ENCODE results near the gene ZMIZ1. TPM values are rescaled to one million over a fixed set of nuclear protein-coding genes. Genes with fewer than 3 reads are reported as not detected.

Gene ZMIZ1
- total and polyA plus RNA-seq, 2 experiments from 2014 or later: 9.2 to 30.9 TPM

GRCh38 chr10:79344502-79345195, 275.9 kb downstream of the ZMIZ1 start:
- H3K4me3 ChIP-seq: no peak overlapping the region
- ATAC-seq: no peak
- peaks cover 11% of the 10 kb centered on the region for H3K79me2 ChIP-seq (replicated peaks; ENCODE audit: insufficient read depth)
- Mint-ChIP-seq H3K4me1 (peaks cover 11% of the 10 kb centered on the region; the same call in 2 of the 3 replicates), H3K27me3 (ENCODE audit: insufficient read depth, low read depth, poor library complexity) (peaks cover 2% of the 10 kb centered on the region), H3K27ac (no peak overlapping the region), H3K4me3 (no peak overlapping the region), H3K9me3 (no peaks in the 10 kb centered on the region), H3K36me3 (ENCODE audit: low read depth) (peaks cover 11% of the 10 kb centered on the region)
- no peak overlapping the region for H2AFZ ChIP-seq
- H3K36me3 ChIP-seq (ENCODE audit: insufficient read depth): no peaks in the 10 kb centered on the region
- H3K9me2 ChIP-seq (ENCODE audit: insufficient read depth): no peaks in the 10 kb centered on the region
- H3F3A ChIP-seq (replicated peaks; ENCODE audit: low read depth): peaks cover 7% of the 10 kb centered on the region
- no peak for TF ChIP-seq POLR2AphosphoS5 (IDR thresholded peaks at IDR 0.05; ENCODE audit: low read depth)
- no peak for TF ChIP-seq JUNB (IDR thresholded peaks at IDR 0.05; ENCODE audit: unreplicated experiment)
- TF ChIP-seq ZNF331 (CRISPR knock-in tag; IDR thresholded peaks at IDR 0.05; ENCODE audit: low read depth): no peak
- no peak for TF ChIP-seq ETS1 (IDR thresholded peaks at IDR 0.05)
- TF ChIP-seq CREB1 (CRISPR knock-in tag; IDR thresholded peaks at IDR 0.05; ENCODE audit: low read depth): no peak
- no peak for TF ChIP-seq ZNF114 (CRISPR knock-in tag; IDR thresholded peaks at IDR 0.05)
- DNase-seq (ENCODE audit: low spot score): no peak
- no peak overlapping the region for H3K4me2 ChIP-seq
- H3K4me1 ChIP-seq (ENCODE audit: insufficient read depth): peaks cover 7% of the 10 kb centered on the region
- H3K27me3 ChIP-seq (ENCODE audit: insufficient read depth): no peaks in the 10 kb centered on the region
- peaks cover 8% of the 10 kb centered on the region; the same call in 1 of the 2 replicates for H4K20me1 ChIP-seq (replicated peaks; ENCODE audit: insufficient read depth)
- no peak overlapping the region for H3K27ac ChIP-seq (ENCODE audit: low read depth)

DNA sequence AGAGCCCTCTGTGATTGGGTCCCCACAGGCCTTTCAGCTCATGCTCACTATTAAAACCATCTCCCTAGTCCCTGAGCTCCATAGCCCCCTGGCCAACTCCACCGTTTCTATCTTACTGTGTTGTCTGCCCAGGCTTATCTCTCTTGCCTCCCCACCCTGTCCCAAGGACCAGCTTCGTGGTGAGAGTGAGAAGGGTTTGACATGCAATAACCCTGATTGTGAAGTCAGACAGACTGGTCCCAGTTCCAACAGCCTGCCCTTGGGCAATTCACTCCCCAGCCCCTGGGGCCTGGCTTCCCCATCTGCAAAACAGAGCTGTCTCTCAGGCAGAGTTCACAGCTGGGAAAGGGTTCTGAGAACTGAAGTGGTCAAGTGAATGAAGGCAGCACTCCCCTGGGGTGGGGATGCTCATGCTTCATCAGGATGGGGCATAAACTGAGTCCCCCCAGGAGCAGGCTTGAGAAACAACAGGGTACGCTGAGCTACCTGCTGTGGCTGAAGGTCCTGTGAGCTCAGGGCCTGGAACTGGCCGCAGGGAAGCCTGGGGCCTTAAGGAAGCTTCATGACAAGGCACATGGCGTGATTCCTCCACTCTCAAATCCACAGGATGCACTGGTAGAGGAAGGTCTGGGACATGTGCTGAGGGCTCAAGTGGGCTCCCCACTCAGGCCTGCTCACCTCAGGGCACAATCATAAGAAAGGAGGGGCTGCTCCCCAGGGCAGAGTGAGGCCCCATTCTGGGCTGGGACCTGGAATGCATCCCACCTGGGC, 276.7 kb downstream of the ZMIZ1 start:
- Mint-ChIP-seq H3K27me3 (ENCODE audit: insufficient read depth, low read depth, poor library complexity) (peaks cover 3% of the 10 kb centered on the region), H3K36me3 (ENCODE audit: low read depth) (peaks cover 19% of the 10 kb centered on the region), H3K27ac (no peak overlapping the region), H3K9me3 (no peaks in the 10 kb centered on the region), H3K4me3 (no peak overlapping the region), H3K4me1 (peaks cover 11% of the 10 kb centered on the region; the same call in 2 of the 3 replicates)
- ATAC-seq (no peak), DNase-seq (ENCODE audit: low spot score) (no peak)
- peaks cover 11% of the 10 kb centered on the region for H3K79me2 ChIP-seq (replicated peaks; ENCODE audit: insufficient read depth)
- peaks cover 7% of the 10 kb centered on the region for H3F3A ChIP-seq (replicated peaks; ENCODE audit: low read depth)
- H3K4me1 ChIP-seq (ENCODE audit: insufficient read depth): peaks cover 7% of the 10 kb centered on the region
- no peak overlapping the region for H3K4me2 ChIP-seq
- H2AFZ ChIP-seq: no peak overlapping the region
- H4K20me1 ChIP-seq (replicated peaks; ENCODE audit: insufficient read depth): peaks cover 8% of the 10 kb centered on the region; the same call in 1 of the 2 replicates
- H3K27me3 ChIP-seq (ENCODE audit: insufficient read depth): no peaks in the 10 kb centered on the region
- no peak overlapping the region for H3K4me3 ChIP-seq
- no peaks in the 10 kb centered on the region for H3K36me3 ChIP-seq (ENCODE audit: insufficient read depth)
- no peak overlapping the region for H3K27ac ChIP-seq (ENCODE audit: low read depth)
- H3K9me2 ChIP-seq (ENCODE audit: insufficient read depth): no peaks in the 10 kb centered on the region
- TF ChIP-seq EZH2 (IDR thresholded peaks at IDR 0.05; ENCODE audit: low read depth, unreplicated experiment) (no peak), ZNF331 (CRISPR knock-in tag; IDR thresholded peaks at IDR 0.05; ENCODE audit: low read depth) (no peak), NANOG (IDR thresholded peaks at IDR 0.05; ENCODE audit: borderline replicate concordance) (no peak), EZH2phosphoT487 (IDR thresholded peaks at IDR 0.05; ENCODE audit: unreplicated experiment) (no peak), STAT1 (IDR thresholded peaks at IDR 0.05; ENCODE audit: unreplicated experiment) (no peak), ZNF114 (CRISPR knock-in tag; IDR thresholded peaks at IDR 0.05) (no peak), CTCF (conservative IDR thresholded peaks at IDR 0.05; ENCODE audit: low read depth in 2 of 2) (no peak), ETS1 (IDR thresholded peaks at IDR 0.05) (no peak), POLR2AphosphoS5 (IDR thresholded peaks at IDR 0.05; ENCODE audit: low read depth) (no peak)
- TF ChIP-seq, protein P1, sequence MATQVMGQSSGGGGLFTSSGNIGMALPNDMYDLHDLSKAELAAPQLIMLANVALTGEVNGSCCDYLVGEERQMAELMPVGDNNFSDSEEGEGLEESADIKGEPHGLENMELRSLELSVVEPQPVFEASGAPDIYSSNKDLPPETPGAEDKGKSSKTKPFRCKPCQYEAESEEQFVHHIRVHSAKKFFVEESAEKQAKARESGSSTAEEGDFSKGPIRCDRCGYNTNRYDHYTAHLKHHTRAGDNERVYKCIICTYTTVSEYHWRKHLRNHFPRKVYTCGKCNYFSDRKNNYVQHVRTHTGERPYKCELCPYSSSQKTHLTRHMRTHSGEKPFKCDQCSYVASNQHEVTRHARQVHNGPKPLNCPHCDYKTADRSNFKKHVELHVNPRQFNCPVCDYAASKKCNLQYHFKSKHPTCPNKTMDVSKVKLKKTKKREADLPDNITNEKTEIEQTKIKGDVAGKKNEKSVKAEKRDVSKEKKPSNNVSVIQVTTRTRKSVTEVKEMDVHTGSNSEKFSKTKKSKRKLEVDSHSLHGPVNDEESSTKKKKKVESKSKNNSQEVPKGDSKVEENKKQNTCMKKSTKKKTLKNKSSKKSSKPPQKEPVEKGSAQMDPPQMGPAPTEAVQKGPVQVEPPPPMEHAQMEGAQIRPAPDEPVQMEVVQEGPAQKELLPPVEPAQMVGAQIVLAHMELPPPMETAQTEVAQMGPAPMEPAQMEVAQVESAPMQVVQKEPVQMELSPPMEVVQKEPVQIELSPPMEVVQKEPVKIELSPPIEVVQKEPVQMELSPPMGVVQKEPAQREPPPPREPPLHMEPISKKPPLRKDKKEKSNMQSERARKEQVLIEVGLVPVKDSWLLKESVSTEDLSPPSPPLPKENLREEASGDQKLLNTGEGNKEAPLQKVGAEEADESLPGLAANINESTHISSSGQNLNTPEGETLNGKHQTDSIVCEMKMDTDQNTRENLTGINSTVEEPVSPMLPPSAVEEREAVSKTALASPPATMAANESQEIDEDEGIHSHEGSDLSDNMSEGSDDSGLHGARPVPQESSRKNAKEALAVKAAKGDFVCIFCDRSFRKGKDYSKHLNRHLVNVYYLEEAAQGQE (IDR thresholded peaks at IDR 0.05; ENCODE audit: unreplicated experiment): no peak

Measured in GM23338 (cell line).